GM12892 (cell line): ENCODE measurements around the gene ZNF415.
A peak's percentile ranks its signal among the peaks of the same experiment; 100 is the strongest.

ENCODE experiments used
- DNase-seq: peaks from one replicate; pipeline ENCODE4 v3.0.0; 2011; ENCODE audit not compliant: insufficient read length
- FAIRE-seq: peaks from 2 replicates; lab custom pipeline; 2011; peaks lifted over from hg19 to GRCh38; lab: Jason Lieb, UNC
- POLR2A ChIP-seq: IDR thresholded peaks from 2 replicates; pipeline ENCODE4 v1.6.1; 2011; ENCODE audit warnings: low read depth, low read length, control low read depth
- POLR2AphosphoS5 ChIP-seq: IDR thresholded peaks from 2 replicates; pipeline ENCODE4 v1.6.1; 2011; ENCODE audit warnings: low read depth, low read length, control low read depth
- TAF1 ChIP-seq: IDR thresholded peaks from 2 replicates; pipeline ENCODE4 v1.6.1; 2011; ENCODE audit warnings: low read depth, mild to moderate bottlenecking, control low read depth, low read length, borderline replicate concordance

ZNF415 gene

DNA sequence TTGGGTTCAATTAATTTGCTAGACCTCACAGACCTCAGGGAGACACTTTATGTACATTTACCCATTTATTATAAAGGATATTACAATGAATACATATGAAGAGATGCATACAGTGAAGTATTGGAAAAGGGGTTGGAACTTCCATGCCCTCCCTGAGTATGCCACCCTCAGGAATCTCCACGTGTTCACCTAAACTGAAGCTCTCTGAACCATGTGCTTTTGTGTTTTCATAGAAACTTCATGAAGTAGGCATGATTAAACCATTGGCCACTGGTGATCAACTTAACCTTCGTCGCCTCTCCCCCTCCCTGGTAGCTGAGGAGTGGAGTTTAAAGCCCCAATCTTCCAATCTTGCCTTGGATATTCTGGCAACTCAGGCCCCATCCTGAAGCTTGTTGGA lies 49.8 kb downstream of the ZNF415 start:
- no peak for DNase-seq
- TF ChIP-seq TAF1 = no peak
- no peak for TF ChIP-seq POLR2A
- TF ChIP-seq POLR2AphosphoS5 = no peak
- FAIRE-seq = no peak

DNA sequence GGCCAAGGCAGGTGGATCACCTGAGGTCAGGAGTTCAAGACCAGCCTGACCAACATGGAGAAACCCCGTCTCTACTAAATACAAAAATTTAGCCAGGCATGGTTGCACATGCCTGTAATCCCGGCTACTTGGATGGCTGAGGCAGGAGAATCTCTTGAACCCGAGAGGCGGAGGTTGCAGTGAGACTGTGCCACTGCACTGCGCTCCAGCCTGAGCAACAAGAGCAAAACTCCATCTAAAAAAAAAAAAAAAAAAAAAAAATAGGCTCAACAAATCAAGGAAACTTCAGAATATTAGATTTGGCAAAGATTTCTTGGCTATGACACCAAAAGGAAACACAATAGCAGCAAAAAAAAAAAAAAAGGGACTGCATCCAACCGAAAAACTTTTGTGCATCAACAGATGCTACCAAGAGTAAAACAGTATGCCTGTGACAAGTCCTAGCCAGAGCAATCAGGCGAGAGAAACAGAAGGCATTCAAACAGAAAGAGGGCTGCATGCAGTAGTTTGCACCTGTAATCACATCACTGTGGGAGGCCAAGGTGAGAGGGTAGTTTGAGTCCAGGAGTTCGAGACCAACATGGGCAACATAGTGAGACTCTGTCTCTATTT lies 53.3 kb downstream of the ZNF415 start:
- DNase-seq (no peak), FAIRE-seq (no peak)
- TF ChIP-seq POLR2AphosphoS5 (no peak), TAF1 (no peak), POLR2A (no peak)

- DNase-seq (no peak), FAIRE-seq (no peak)
- no peak for TF ChIP-seq POLR2A
- TF ChIP-seq TAF1 = no peak
- no peak for TF ChIP-seq POLR2AphosphoS5
These were observed 54.0 kb downstream of the ZNF415 start for GRCh38 chr19:53078668-53079067.

DNA sequence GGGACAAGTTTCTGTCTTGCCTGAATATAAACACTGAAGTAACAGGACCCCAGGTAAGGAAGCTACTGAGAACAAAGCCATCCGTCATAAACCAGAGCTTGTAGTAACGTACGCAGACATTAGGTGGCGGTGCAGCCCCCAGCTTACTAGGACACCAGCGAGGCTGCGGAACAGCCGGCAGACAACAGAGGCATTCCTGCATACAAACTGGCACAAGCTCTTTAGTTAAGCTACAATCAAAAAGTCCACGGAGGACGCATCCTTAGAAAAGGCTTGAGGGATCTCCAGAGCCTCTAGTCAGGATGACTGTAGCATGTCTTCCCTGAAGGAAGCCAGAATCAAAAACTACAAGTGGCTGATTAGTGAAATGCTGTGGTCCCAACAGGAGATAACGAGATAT lies 55.7 kb downstream of the ZNF415 start:
- TF ChIP-seq POLR2A (no peak), TAF1 (no peak), POLR2AphosphoS5 (no peak)
- no peak for FAIRE-seq

DNA sequence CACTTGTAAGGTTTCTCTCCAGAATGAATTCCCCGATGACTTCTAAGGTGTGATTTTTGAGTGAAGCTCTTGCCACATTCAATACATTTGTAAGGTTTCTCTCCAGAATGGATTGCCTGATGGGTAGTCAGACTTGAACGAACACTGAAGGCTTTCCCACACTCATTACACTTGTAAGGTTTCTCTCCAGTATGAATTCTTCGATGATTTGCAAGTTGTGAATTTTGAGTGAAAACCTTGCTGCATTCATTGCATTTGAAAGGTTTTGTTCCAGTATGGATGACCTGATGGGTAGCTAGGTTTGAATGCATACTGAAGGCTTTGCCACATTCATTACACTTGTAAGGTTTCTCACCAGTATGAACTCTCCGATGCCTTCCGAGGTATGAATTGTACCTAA lies 63.9 kb downstream of the ZNF415 start:
- TF ChIP-seq TAF1 (no peak), POLR2A (no peak), POLR2AphosphoS5 (no peak)
- FAIRE-seq (peak; percentile 14), DNase-seq (no peak)

More for the DNA sequence above, 55.7 kb downstream of the ZNF415 start:
- no peak for DNase-seq

DNA sequence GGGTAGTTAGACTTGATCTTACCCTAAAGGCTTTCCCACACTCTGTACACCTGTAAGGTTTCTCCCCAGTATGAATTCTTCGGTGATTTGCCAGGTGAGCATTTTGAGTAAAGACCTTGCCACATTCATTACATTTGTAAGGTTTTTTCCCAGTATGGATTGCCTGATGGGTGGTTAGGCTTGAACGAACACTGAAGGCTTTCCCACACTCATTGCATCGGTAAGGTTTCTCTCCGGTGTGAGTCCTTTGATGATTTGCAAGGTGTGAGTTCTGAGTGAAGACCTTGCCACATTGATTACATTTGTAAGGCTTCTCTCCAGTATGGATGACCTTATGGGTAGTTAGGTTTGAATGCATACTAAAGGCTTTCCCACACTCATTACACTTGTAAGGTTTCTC lies 64.5 kb downstream of the ZNF415 start:
- TF ChIP-seq POLR2AphosphoS5 (no peak), POLR2A (0 out of 2 replicates have a peak, but pooled peaks have one; percentile 3), TAF1 (no peak)
- DNase-seq = no peak
- FAIRE-seq = no peak

DNA sequence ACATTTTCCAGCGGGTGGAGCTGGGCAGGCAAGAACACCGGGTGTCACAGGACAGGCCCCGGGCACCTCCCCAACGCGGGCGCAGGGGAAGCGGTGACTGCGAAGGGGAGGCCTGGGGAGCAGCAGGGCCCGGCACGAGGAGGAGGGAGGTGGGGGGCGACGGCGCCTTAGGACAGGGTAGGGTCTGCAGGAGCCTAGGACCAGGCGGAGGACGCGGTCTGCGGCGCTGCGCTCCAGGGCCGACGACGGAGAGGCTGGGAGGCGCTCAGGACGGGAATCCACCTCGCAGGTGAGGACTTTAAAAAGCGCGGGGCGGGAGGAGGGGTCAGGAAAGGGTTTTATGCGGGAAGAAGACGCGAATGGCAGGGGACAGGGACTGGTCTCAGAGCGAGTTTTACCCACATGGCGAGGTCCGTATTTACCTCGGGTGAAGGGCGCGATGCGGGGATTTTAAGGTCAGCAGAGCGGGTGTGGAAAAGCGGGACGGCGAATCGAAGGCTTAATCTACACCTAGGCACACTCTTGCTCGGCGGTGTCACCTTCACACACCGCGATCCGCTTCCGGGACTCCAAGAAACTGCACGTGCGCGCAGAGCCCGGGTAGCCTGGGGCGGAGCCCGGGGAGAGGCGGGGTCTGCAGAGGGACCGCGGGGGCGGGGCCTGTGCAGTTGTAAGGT lies 74.7 kb downstream of the ZNF415 start:
- DNase-seq (no peak), FAIRE-seq (no peak)
- TF ChIP-seq POLR2AphosphoS5 = no peak
- TF ChIP-seq TAF1 = no peak
- TF ChIP-seq POLR2A = no peak
